ENCODE measurements around the gene KCNH8.

DNA sequence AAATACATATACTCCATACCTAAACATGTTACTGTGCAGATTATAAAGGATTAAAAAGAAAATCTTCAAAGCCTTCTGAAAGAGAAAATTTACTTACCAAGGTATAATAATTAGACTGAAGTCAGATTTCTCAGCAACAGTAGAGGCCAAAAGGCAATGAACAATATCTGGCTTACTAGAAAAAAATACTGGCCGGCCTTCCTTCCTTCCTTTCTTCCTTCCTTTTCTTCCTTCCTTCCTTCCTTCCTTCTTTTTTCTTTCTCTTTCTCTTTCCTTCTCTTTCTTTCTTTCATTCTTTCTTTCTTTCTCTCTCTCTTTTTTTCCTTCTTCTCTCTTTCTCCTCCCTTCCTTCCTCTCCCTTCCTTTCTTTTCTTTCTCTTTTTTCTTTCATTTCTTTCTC, 209.6 kb downstream of the KCNH8 start:
- TF ChIP-seq, protein P1, sequence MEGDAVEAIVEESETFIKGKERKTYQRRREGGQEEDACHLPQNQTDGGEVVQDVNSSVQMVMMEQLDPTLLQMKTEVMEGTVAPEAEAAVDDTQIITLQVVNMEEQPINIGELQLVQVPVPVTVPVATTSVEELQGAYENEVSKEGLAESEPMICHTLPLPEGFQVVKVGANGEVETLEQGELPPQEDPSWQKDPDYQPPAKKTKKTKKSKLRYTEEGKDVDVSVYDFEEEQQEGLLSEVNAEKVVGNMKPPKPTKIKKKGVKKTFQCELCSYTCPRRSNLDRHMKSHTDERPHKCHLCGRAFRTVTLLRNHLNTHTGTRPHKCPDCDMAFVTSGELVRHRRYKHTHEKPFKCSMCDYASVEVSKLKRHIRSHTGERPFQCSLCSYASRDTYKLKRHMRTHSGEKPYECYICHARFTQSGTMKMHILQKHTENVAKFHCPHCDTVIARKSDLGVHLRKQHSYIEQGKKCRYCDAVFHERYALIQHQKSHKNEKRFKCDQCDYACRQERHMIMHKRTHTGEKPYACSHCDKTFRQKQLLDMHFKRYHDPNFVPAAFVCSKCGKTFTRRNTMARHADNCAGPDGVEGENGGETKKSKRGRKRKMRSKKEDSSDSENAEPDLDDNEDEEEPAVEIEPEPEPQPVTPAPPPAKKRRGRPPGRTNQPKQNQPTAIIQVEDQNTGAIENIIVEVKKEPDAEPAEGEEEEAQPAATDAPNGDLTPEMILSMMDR (IDR thresholded peaks at IDR 0.05): no peak
- no peak for TF ChIP-seq POLR2A (IDR thresholded peaks at IDR 0.05)
